HG02610 (cell line): ENCODE results near the gene MAPKAPK5.
"Not testable (repeated sequence)": the region's sequence is repeated elsewhere in the genome, so short reads cannot be mapped to it uniquely, and the experiment has no call there.

ENCODE experiments used
- ATAC-seq: cut with Tn5 transposase; IDR thresholded peaks from one replicate; pipeline ENCODE4 v1.9.1; 2021; ENCODE audit warnings: mild to moderate bottlenecking, moderate library complexity; ENCODE audit not compliant: unreplicated experiment

Gene MAPKAPK5

GRCh38 chr12:111841750-111842555 lies at the start of gene MAPKAPK5:
MAPKAPK5 (plus strand) TSS chr12:111842228; CDS start chr12:111842734, 506 bp downstream.
- ATAC-seq = peak; percentile 75

GRCh38 chr12:111792856-111793235 lies 49.2 kb upstream of the MAPKAPK5 start:
- no peak for ATAC-seq

- no peak for ATAC-seq
These were observed 43.8 kb upstream of the MAPKAPK5 start for GRCh38 chr12:111798182-111798581.

- no peak for ATAC-seq
These were observed 42.3 kb upstream of the MAPKAPK5 start for GRCh38 chr12:111799758-111800157.

GRCh38 chr12:111803038-111803626 lies 38.9 kb upstream of the MAPKAPK5 start:
- ATAC-seq = no peak

- ATAC-seq = no peak
These were observed 38.2 kb upstream of the MAPKAPK5 start for GRCh38 chr12:111803851-111804250.

- no peak for ATAC-seq
These were observed 35.7 kb upstream of the MAPKAPK5 start for GRCh38 chr12:111806304-111806703.

GRCh38 chr12:111807232-111807631 lies 34.8 kb upstream of the MAPKAPK5 start:
- no peak for ATAC-seq

GRCh38 chr12:111812881-111813741 lies 28.9 kb upstream of the MAPKAPK5 start:
- peak; percentile 49 for ATAC-seq

- no peak for ATAC-seq
These were observed 25.9 kb upstream of the MAPKAPK5 start for GRCh38 chr12:111816065-111816615.

GRCh38 chr12:111816898-111817297 lies 25.1 kb upstream of the MAPKAPK5 start:
- not testable (repeated sequence) for ATAC-seq

GRCh38 chr12:111818340-111818739 lies 23.7 kb upstream of the MAPKAPK5 start:
- no peak for ATAC-seq

- ATAC-seq = no peak
These were observed 22.6 kb upstream of the MAPKAPK5 start for GRCh38 chr12:111819191-111820158.

- not testable (repeated sequence) for ATAC-seq
These were observed 21.2 kb upstream of the MAPKAPK5 start for GRCh38 chr12:111820828-111821227.

- no peak for ATAC-seq
These were observed 19.1 kb upstream of the MAPKAPK5 start for GRCh38 chr12:111822886-111823285.

- ATAC-seq = no peak
These were observed 18.1 kb upstream of the MAPKAPK5 start for GRCh38 chr12:111823891-111824290.

- ATAC-seq = not testable (repeated sequence)
These were observed 17.7 kb upstream of the MAPKAPK5 start for GRCh38 chr12:111824312-111824711.

- ATAC-seq = no peak
These were observed 16.5 kb upstream of the MAPKAPK5 start for GRCh38 chr12:111825509-111825908.

- no peak for ATAC-seq
These were observed 15.7 kb upstream of the MAPKAPK5 start for GRCh38 chr12:111826316-111826715.

GRCh38 chr12:111826992-111827391 lies 15.0 kb upstream of the MAPKAPK5 start:
- no peak for ATAC-seq
